Rectal smooth muscle tissue (tissue), 1 donor: ENCODE data around the gene HOXC11.
A peak's percentile ranks its signal among the peaks of the same experiment; 100 is the strongest.

ENCODE experiments used
- H3K27ac ChIP-seq: one replicate; pipeline ENCODE4 v1.7.0; 2013; ENCODE audit warnings: low read depth, low read length, inconsistent platforms
- H3K27me3 ChIP-seq: one replicate; pipeline ENCODE4 v1.7.0; 2013; ENCODE audit warnings: low read length; ENCODE audit not compliant: control insufficient read depth, insufficient read depth
- H3K36me3 ChIP-seq: one replicate; pipeline ENCODE4 v1.7.0; 2013; ENCODE audit warnings: low read length; ENCODE audit not compliant: control insufficient read depth, insufficient read depth
- H3K4me1 ChIP-seq: one replicate; pipeline ENCODE4 v1.7.0; 2013; ENCODE audit warnings: low read length; ENCODE audit not compliant: control insufficient read depth, insufficient read depth
- H3K4me3 ChIP-seq: one replicate; pipeline ENCODE4 v1.7.0; 2013; ENCODE audit warnings: low read length
- H3K9ac ChIP-seq: one replicate; pipeline ENCODE4 v1.7.0; 2013; ENCODE audit warnings: low read length

The HOXC11 gene

DNA sequence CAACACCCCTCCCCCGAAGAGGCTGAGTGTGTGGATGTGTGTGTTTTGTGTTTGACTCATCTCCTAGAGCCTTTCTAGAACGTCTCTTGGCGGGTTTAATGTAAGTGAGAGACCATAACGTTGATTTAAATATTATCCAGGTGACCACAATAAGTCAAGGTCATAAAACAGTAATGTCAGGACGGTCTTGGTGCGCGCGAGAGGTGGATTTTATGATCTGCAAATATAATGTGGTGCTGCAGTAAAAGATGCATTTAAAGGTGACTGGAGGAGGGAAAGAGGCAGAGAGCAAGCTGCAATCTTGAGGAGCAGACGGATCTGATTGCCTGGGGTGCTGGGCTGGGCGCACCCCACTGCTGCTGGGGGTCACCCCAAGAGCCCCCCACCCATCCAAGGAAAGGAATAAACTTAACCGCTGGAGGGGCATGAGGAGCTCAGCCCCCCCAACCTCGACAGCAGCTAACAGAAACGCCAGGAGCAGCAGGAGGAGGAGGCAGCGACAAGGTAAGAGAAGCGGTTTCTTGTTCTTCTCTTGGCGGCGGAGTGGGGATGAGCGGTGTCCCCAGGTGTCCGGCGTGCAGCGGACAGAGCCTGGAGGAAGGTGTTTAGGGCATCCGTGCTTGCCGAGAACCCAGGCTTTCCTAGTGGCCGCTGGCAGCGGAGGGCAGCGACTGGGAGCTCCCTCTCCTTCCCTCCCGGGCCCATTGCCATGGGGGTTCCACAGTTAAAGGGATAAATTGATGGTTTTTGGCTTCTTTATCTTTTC is 17.6 kb downstream of the HOXC11 start:
- Histone ChIP-seq H3K4me3 (no peak overlapping the region), H3K27me3 (peaks cover 80% of the 10 kb centered on the region), H3K36me3 (no peaks in the 10 kb centered on the region), H3K9ac (no peak overlapping the region), H3K4me1 (no peaks in the 10 kb centered on the region), H3K27ac (no peak overlapping the region)

DNA sequence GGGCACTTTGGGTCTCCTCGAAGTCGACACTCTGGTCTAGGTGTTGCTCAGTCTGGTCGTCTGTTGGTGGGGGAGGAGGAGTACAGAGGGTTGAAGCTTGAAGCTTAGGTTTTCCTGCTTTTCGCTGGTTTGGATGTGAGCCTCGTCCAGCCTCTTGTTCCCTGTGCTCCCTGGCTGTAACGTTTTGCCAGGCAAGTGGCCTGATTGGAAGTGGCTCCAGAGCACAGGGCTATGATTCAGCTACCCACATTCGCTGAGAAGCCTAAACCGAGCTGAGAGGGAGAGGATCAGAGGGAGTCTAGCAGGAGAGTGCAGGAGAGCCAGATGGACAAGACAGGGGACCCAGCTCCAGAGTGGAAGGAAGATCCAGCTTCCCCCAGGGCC is 18.1 kb downstream of the HOXC11 start:
- Histone ChIP-seq H3K27ac (no peak overlapping the region), H3K4me1 (no peaks in the 10 kb centered on the region), H3K27me3 (peaks cover 78% of the 10 kb centered on the region), H3K9ac (no peak overlapping the region), H3K4me3 (no peak overlapping the region), H3K36me3 (no peaks in the 10 kb centered on the region)

DNA sequence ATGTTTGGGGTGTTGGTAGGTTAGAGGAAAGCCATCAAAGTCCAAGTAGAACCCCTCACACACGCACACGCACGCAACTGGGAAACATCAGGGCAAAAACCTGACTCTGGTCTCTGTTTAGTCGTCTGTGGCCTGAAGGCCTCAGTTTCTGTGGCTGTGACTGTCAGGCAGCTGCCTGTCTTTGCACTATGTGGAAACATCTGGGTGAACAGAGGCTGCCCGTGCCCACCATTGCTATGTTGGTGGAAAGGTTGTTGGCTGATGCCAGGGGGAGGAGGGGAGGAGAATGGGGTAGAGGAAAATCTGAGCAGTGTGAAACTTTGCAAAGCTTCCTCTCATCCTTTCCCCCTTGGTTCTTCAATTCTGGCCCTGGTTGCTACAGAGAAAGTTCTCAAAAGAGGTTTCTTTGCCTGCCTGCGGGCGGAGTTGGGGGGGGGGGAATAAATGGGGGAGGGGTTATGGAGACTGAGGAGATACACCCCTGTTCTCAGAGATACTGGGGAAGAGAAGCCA is 19.5 kb downstream of the HOXC11 start:
- peaks cover 82% of the 10 kb centered on the region for H3K27me3 ChIP-seq
- no peak overlapping the region for H3K9ac ChIP-seq
- H3K36me3 ChIP-seq, result no peaks in the 10 kb centered on the region
- H3K4me3 ChIP-seq, result no peak overlapping the region
- H3K27ac ChIP-seq, result no peak overlapping the region
- H3K4me1 ChIP-seq, result no peaks in the 10 kb centered on the region

DNA sequence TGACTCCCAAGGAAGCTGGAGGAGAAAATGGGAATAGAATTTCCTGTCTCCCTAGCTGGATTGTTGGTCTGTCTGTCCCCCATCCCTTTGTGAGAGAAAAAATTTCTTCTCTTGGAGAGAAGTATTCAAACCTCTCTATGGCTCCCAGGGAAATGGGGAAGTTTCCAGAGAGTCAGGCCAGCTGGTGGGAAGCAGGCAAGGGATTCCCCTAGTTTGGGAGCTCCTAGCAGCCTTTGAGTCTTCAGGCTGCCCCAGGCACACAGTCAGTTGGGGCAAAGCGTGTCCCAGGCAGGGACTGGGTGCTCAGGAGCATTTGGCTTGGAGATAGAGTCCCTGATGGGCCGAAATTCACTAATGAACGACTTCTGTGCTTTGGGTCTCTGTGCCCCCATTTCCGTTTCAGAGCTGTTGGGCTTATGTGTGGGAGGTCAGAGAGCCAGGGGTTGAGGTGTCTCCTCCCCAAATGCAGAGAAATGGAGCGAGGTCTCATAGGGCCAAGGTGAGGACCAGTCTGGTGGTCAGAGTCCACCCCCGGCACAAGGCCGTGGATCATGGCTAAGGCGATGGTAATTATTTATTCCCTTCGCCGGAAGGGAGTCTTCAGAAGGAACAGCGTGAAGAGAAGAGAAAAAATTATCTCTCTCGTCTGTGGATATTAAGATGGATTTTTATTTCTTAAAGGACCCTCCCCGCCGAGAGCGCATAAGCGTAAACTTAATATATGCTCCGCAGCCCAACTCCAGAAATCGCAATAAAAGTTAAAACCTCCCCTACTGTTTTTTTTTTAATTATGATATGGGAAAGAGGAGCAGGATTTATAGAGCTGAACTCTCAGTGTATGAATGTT is 20.5 kb downstream of the HOXC11 start:
- Histone ChIP-seq H3K9ac (no peak overlapping the region), H3K27me3 (peaks cover 83% of the 10 kb centered on the region)

DNA sequence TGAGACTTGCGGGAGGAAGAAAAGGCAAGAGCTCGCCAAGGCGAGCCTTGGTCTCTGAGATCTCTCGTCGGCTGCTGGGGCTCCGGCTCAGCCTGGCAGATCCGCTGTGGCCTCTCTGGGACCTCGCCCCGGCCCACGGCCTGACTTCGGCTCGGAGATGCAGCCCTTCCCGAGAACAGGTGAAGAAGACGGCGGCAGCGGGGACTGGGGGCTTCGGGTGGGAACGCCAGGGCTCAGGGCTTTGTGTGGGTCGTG is 21.0 kb downstream of the HOXC11 start:
- peaks cover 83% of the 10 kb centered on the region for H3K27me3 ChIP-seq
- H3K4me3 ChIP-seq, result no peak overlapping the region
- H3K36me3 ChIP-seq, result no peaks in the 10 kb centered on the region
- H3K9ac ChIP-seq, result no peak overlapping the region
- H3K4me1 ChIP-seq, result no peaks in the 10 kb centered on the region
- H3K27ac ChIP-seq, result no peak overlapping the region

More for the DNA sequence above, 20.5 kb downstream of the HOXC11 start:
- Histone ChIP-seq H3K27ac (no peak overlapping the region), H3K4me3 (no peak overlapping the region), H3K36me3 (no peaks in the 10 kb centered on the region), H3K4me1 (no peaks in the 10 kb centered on the region)

DNA sequence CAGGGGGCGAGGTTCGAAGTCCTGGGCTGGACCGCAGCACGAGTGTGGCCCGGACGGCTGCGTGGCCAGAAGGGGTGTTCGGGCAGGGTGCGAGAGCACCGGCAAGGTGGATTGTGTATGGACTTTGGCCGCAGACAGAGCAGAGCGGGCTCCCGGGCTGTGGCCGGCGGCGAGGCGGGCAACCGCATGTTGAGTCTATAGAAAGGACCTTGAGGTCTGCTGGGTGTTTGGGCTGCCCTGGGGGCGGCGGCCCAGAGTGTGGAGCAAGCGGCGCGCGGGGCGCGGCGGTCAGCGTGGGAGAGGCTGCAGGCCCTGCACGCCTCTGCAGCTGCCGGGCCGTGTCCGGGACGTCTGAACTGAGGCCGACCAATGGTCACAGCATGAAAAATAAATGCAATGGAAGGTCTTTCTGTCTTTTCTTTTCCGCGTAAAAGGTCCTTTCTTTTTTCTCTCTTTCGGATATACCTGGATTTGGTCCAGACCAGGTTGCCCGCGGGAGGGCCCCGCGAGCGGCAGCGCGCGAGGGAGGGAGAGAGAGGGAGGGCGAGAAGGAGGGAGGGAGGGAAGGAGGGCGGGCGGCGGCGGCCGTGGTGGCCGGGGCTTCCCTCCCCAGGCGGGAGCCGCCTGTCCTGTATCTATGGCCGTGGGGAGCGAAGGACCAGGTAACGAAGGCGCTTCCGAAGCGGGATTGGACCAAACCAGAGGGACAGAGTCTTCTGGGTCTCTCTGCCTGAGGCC is 21.5 kb downstream of the HOXC11 start:
- Histone ChIP-seq H3K4me1 (no peaks in the 10 kb centered on the region), H3K9ac (no peak overlapping the region), H3K27me3 (peaks cover 81% of the 10 kb centered on the region)

DNA sequence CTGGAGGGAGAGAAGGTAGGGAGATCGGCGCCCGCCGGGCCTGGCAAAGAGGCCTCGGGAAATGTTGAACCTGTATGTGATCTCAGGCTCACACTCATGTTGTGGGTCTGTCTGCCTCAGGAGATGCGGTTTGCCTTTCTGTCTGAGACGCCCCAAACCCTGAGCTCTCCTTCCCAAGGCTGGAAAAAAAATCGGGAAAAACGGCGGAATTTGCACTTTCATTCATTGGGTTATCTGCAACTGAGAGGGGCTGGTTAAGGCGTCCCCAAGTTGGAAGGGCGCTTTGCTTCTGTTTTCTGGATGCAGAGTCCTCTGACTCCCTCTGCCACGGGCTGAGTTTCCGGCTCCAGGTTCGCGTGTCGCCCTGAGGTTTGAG is 22.1 kb downstream of the HOXC11 start:
- Histone ChIP-seq H3K9ac (no peak overlapping the region), H3K27ac (no peak overlapping the region), H3K36me3 (no peaks in the 10 kb centered on the region), H3K4me3 (peak overlapping the region; percentile 60), H3K4me1 (no peaks in the 10 kb centered on the region), H3K27me3 (peaks cover 81% of the 10 kb centered on the region)

More for the DNA sequence above, 21.5 kb downstream of the HOXC11 start:
- Histone ChIP-seq H3K4me3 (no peak overlapping the region), H3K36me3 (no peaks in the 10 kb centered on the region), H3K27ac (no peak overlapping the region)

DNA sequence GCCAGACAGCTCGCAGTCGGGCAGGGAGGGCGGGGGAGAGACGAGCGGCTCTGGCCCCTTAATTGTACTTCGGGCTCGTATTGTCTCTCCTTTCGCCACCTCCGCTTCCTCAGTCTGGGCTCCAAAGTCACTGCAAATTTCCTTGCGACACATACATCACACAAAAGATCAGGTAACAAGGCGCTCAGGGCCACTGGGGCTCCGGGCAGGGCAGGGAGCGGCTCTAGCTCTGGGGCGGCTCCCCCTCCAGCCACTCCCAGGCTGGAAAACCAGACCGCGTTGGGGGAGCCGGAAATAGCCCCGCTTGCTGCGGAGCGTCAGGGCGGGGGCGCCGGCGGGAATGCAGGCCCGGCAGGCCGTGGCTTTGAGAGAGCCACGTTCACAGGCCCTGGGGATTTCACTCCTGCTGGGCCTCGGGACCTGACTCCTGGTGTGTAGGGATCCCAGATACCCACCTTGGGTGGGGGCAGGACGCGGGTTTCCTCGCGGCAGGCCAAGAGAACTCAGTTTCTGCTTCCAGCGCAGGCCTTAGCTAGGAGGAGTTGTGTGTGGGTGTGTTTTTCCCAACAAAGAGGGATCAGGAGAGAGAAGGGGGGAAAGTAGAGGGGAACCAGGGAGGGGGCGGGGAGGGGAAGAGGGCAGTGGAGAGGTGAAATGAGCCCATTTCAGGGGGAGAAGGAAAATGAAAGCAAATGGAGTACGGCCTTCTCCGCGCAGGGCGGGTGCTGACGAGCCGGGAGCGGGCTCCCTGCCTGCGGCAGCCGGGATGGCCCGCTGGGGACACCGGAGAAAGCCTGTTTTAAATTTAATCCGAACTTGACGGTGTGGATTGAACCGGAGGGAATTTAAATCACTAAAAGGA is 22.7 kb downstream of the HOXC11 start:
- Histone ChIP-seq H3K4me1 (no peaks in the 10 kb centered on the region), H3K27ac (no peak overlapping the region), H3K27me3 (peaks cover 83% of the 10 kb centered on the region), H3K4me3 (peak overlapping the region; percentile 60), H3K9ac (no peak overlapping the region), H3K36me3 (no peaks in the 10 kb centered on the region)

DNA sequence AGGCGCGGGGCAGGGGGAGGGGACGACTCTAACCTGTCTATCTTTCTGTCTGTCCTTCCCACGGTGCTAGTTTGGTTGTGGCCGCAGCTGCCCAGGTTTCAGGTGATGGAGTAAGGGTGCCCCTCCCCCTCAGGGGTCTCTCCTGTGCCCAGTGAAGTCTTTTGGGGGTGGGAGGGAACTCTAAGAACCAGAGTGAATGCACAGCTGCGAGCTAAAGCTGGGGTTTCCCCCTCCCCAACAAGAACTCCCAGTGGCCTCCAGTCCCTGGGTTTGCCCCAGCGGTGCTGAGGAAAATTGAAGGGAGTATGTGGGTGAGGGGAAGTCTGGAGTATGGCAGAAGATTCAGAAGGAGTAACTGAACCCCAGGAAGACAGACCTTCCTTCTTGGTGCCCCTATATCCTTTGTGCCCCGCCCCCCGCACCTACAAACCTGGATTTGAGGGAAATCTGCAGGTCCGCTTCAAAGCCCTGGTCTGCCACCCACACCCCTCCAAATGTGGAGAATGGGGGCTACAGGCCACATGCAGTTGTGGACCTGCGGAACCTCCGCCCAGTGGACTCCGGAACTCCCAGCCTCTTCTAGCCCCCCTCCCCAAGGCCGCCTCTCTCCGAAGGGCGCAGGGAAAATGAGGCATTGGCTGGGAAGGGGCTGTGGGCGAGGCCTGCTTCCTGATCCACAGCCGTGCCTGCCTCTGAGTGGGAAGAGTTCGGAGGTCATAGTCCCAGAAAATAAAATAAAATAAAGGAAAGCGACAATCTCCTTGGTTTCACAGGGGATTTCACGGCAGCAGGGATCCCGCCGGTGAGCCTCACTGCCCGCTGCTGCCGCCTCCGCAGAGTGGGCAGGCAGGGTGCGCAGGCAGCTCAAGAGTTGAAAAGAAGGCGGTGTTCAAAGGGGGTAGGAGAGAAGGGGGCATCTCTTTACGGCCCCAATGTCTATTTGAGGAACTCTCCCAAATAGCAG is 23.6 kb downstream of the HOXC11 start:
- Histone ChIP-seq H3K27ac (no peak overlapping the region), H3K27me3 (peaks cover 84% of the 10 kb centered on the region), H3K36me3 (no peaks in the 10 kb centered on the region), H3K9ac (no peak overlapping the region), H3K4me1 (no peaks in the 10 kb centered on the region), H3K4me3 (peak overlapping the region; percentile 60)

DNA sequence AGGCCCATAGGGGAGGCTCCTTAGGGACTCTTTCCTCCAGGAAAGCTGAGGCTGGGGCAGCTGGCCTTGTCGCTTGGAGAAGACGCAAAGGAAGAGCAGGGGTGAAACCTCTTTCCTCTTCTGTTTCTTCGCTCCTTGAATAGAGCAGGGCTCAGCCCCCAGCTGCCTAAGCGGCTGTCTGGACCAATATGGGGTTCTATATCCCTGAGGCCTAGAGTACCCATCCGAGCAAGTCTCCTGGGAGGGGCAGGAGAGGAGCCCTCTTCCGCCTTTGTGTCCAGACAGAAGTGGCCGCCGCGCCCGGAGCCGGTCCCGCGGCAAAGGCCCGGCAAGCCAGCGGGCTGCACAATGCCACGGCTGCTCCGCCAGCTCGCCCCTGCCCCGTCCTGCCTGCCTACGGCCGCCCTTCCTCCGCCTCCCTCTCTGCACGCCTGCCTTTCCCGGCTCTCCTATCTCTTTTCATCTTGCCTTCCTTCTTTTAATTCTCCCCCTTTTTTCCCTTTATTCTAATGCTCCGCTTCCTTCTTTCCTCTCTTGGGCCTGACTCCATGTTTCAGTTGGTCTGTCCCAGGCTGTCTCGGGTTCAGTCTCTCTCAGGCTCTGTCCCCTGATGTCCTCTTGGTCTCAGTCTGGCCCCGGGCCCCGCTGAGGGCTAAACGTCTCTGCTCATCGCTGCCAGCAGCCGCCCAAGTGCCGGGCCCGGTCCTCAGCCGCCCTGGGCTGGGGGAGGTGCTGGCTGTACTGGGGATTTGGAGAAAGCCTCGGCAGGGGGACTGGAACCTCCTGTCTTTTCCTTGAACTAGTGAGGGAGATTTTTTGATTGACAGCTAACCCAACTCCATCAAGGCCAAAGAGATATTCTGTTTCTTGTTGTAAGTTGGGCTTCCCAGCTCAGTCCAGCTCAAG is 24.5 kb downstream of the HOXC11 start:
- Histone ChIP-seq H3K4me3 (no peak overlapping the region), H3K27ac (no peak overlapping the region), H3K36me3 (no peaks in the 10 kb centered on the region), H3K9ac (no peak overlapping the region), H3K4me1 (no peaks in the 10 kb centered on the region), H3K27me3 (peaks cover 82% of the 10 kb centered on the region)
